ENCODE measurements around the gene CIDEC. TPM values are rescaled to one million over a fixed set of nuclear protein-coding genes. Genes with fewer than 3 reads are reported as not detected.

The CIDEC gene
- total and polyA plus RNA-seq, 9 of the 15 experiments (the other 6 are each of a cell fraction or from before 2014, with no cell fraction given), result not detected

GRCh38 chr3:9862391-9863057 is 17.5 kb downstream of the CIDEC start (continued):
- TF ChIP-seq ZNF592 (IDR thresholded peaks at IDR 0.05) (peak; percentile 73), HMG20B (CRISPR knock-in tag; IDR thresholded peaks at IDR 0.05) (no peak), SIN3B (IDR thresholded peaks at IDR 0.05; ENCODE audit: low read depth) (0 out of 2 replicates have a peak, but pooled peaks have one; percentile 19), CLOCK (CRISPR knock-in tag; IDR thresholded peaks at IDR 0.05; ENCODE audit: borderline replicate concordance) (no peak), ZEB2 (IDR thresholded peaks at IDR 0.05) (no peak), ZNF282 (CRISPR knock-in tag; IDR thresholded peaks at IDR 0.05) (no peak), HDAC8 (tag; IDR thresholded peaks at IDR 0.05) (no peak), ZNF77 (CRISPR knock-in tag; IDR thresholded peaks at IDR 0.05) (no peak), MXD1 (CRISPR knock-in tag; IDR thresholded peaks at IDR 0.05; ENCODE audit: borderline replicate concordance, poor library complexity, severe bottlenecking) (no peak), HDGF (IDR thresholded peaks at IDR 0.05) (peak; percentile 59; the same call in 1 of the 2 replicates), ZNF699 (CRISPR knock-in tag; IDR thresholded peaks at IDR 0.05; ENCODE audit: insufficient replicate concordance) (no peak), TRIM24 (IDR thresholded peaks at IDR 0.05) (no peak), FOXO4 (CRISPR knock-in tag; IDR thresholded peaks at IDR 0.05) (no peak), CBX5 (IDR thresholded peaks at IDR 0.05; ENCODE audit: borderline replicate concordance, low read depth) (0 out of 2 replicates have a peak, but pooled peaks have one; percentile 3), MYNN (IDR thresholded peaks at IDR 0.05) (no peak), MYNN (CRISPR knock-in tag; IDR thresholded peaks at IDR 0.05) (no peak), JUN (IDR thresholded peaks at IDR 0.05; ENCODE audit: borderline replicate concordance, low read depth, low read length) (no peak), JUN (CRISPR knock-in tag; IDR thresholded peaks at IDR 0.05; ENCODE audit: borderline replicate concordance) (no peak), ZNF134 (CRISPR knock-in tag; conservative IDR thresholded peaks at IDR 0.05) (no peak)
- TF ChIP-seq, protein P1, sequence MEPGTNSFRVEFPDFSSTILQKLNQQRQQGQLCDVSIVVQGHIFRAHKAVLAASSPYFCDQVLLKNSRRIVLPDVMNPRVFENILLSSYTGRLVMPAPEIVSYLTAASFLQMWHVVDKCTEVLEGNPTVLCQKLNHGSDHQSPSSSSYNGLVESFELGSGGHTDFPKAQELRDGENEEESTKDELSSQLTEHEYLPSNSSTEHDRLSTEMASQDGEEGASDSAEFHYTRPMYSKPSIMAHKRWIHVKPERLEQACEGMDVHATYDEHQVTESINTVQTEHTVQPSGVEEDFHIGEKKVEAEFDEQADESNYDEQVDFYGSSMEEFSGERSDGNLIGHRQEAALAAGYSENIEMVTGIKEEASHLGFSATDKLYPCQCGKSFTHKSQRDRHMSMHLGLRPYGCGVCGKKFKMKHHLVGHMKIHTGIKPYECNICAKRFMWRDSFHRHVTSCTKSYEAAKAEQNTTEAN (CRISPR knock-in tag; IDR thresholded peaks at IDR 0.05), result no peak
